Measurements from ENCODE around the gene VAV3. TPM values are rescaled to one million over a fixed set of nuclear protein-coding genes. Genes with fewer than 3 reads are reported as not detected.

Gene VAV3
- polyA plus RNA-seq, 3 donors = 5.4 to 9.2 (median 9.0) TPM

DNA sequence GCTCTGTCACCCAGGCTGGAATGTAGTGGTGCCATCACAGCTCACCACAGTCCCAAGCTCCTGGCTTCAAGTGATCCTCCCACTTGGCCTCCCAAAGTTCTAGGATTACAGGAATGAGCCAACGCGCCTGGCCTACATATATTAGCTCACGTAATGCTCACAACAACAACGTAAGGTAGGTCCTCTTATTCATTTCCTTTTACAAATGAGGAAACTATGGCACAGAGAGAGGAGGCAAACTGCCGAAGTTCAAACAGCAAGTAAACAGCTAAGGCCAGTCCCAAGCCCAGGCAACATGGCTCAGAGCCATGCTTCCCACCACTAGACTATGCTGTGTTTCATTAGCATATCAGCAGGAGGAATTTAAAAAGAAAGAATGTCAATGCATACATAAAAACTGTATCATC, 284.4 kb downstream of the VAV3 start:
- 100% methylated on average over 1 of the region's 5 CpGs for WGBS (ENCODE audit: insufficient coverage)
- TF ChIP-seq, protein P1, sequence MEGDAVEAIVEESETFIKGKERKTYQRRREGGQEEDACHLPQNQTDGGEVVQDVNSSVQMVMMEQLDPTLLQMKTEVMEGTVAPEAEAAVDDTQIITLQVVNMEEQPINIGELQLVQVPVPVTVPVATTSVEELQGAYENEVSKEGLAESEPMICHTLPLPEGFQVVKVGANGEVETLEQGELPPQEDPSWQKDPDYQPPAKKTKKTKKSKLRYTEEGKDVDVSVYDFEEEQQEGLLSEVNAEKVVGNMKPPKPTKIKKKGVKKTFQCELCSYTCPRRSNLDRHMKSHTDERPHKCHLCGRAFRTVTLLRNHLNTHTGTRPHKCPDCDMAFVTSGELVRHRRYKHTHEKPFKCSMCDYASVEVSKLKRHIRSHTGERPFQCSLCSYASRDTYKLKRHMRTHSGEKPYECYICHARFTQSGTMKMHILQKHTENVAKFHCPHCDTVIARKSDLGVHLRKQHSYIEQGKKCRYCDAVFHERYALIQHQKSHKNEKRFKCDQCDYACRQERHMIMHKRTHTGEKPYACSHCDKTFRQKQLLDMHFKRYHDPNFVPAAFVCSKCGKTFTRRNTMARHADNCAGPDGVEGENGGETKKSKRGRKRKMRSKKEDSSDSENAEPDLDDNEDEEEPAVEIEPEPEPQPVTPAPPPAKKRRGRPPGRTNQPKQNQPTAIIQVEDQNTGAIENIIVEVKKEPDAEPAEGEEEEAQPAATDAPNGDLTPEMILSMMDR (IDR thresholded peaks at IDR 0.05) = no peak
- no peak overlapping the region for H3K27ac ChIP-seq (ENCODE audit: low read depth in 1 of 2, low read length in 2 of 2)
- H3K36me3 Mint-ChIP-seq = peaks cover 13 to 17% of the 10 kb centered on the region in 2 donors
- no peaks in the 10 kb centered on the region for H3K79me2 ChIP-seq (ENCODE audit: insufficient read depth, low read length)
- DNase-seq = no peak
- no peaks in the 10 kb centered on the region for H3K27me3 Mint-ChIP-seq (ENCODE audit: low read depth in 3 of 3)
- H3K9ac ChIP-seq (ENCODE audit: insufficient read depth, low read length, poor library complexity, severe bottlenecking) = no peak overlapping the region
- no peaks in the 10 kb centered on the region for H3K27me3 ChIP-seq (ENCODE audit: control insufficient read depth in 2 of 2, insufficient read depth in 2 of 2, low read length in 2 of 2)
- H3K4me1 Mint-ChIP-seq = no peaks in the 10 kb centered on the region
- no peak overlapping the region for H2AFZ ChIP-seq (ENCODE audit: insufficient read depth, low read depth, low read length, poor library complexity, severe bottlenecking)
- no peak overlapping the region for H3K27ac Mint-ChIP-seq
- no peak overlapping the region for H3K4me3 Mint-ChIP-seq
- H3K4me3 ChIP-seq (replicated peaks in 1 of 3; ENCODE audit: low read depth in 2 of 3, low read length in 3 of 3) = no peak overlapping the region
- intact Hi-C loops (cut with micrococcal nuclease) = no loop called here
- no peaks in the 10 kb centered on the region for H4K20me1 ChIP-seq (ENCODE audit: insufficient read depth, low read length)
- no peaks in the 10 kb centered on the region for H3K9me3 ChIP-seq (replicated peaks in 1 of 2; ENCODE audit: control insufficient read depth in 1 of 2, insufficient read depth in 1 of 2, low read length in 2 of 2)
- peaks cover 3 to 18% of the 10 kb centered on the region in 2 donors for H3K36me3 ChIP-seq (replicated peaks in 1 of 2; ENCODE audit: control insufficient read depth in 1 of 2, insufficient read depth in 2 of 2, low read length in 2 of 2)
- no peak overlapping the region for H3K4me2 ChIP-seq (replicated peaks; ENCODE audit: extremely low read depth, low read length, poor library complexity, severe bottlenecking)
- H3K4me1 ChIP-seq (ENCODE audit: control insufficient read depth in 1 of 2, insufficient read depth in 2 of 2, low read length in 2 of 2) = no peaks in the 10 kb centered on the region
- H3K9me3 Mint-ChIP-seq = no peaks in the 10 kb centered on the region

DNA sequence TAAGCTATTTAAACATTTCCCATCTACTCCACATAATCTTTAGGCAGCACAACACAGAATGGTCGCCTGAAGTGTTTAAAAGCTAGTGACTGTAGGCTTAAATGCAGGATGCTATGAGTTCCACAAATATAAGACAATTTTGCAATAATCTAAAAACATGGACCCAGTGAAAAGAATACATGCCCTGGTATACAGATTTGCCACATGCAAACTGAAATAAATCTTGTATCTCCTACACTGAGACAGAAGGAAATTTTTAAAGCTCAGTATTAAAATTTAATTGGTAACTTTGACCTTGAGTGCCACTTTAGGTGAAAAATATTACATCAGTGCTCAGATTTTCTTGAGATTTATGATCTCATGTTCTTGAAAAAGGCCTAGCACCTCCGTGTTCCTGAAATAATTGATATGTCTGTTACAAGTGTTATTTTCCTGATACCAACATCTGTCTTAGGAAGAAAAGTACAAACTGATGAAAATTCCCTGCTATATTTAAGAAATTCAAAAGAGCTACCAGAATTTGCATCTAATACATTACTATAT, 285.5 kb downstream of the VAV3 start:
- no peak for DNase-seq
- TF ChIP-seq, protein P1 (IDR thresholded peaks at IDR 0.05) = no peak
- intact Hi-C loops (cut with micrococcal nuclease) = no loop called here
- Histone ChIP-seq H3K4me1 (ENCODE audit: control insufficient read depth in 1 of 2, insufficient read depth in 2 of 2, low read length in 2 of 2) (no peaks in the 10 kb centered on the region), H3K4me3 (replicated peaks in 1 of 3; ENCODE audit: low read depth in 2 of 3, low read length in 3 of 3) (no peak overlapping the region), H3K79me2 (ENCODE audit: insufficient read depth, low read length) (no peaks in the 10 kb centered on the region), H3K4me2 (replicated peaks; ENCODE audit: extremely low read depth, low read length, poor library complexity, severe bottlenecking) (no peak overlapping the region), H3K36me3 (replicated peaks in 1 of 2; ENCODE audit: control insufficient read depth in 1 of 2, insufficient read depth in 2 of 2, low read length in 2 of 2) (peaks cover 6 to 29% of the 10 kb centered on the region in 2 donors), H3K27me3 (ENCODE audit: control insufficient read depth in 2 of 2, insufficient read depth in 2 of 2, low read length in 2 of 2) (no peaks in the 10 kb centered on the region), H3K9me3 (replicated peaks in 1 of 2; ENCODE audit: control insufficient read depth in 1 of 2, insufficient read depth in 1 of 2, low read length in 2 of 2) (peaks cover 0 to 3% of the 10 kb centered on the region in 2 donors), H4K20me1 (ENCODE audit: insufficient read depth, low read length) (no peaks in the 10 kb centered on the region), H3K27ac (ENCODE audit: low read depth in 1 of 2, low read length in 2 of 2) (no peak overlapping the region), H3K9ac (ENCODE audit: insufficient read depth, low read length, poor library complexity, severe bottlenecking) (no peak overlapping the region), H2AFZ (ENCODE audit: insufficient read depth, low read depth, low read length, poor library complexity, severe bottlenecking) (no peak overlapping the region)
- H3K9me3 Mint-ChIP-seq = peaks cover 0 to 3% (median 2%) of the 10 kb centered on the region in 7 donors
- H3K4me1 Mint-ChIP-seq = no peaks in the 10 kb centered on the region
- no peaks in the 10 kb centered on the region for H3K27me3 Mint-ChIP-seq (ENCODE audit: low read depth in 3 of 3)
- H3K36me3 Mint-ChIP-seq = peaks cover 16 to 23% of the 10 kb centered on the region in 2 donors
- WGBS (ENCODE audit: insufficient coverage) = no CpG with 5 or more reads among the region's 2 CpGs
- no peak overlapping the region for H3K27ac Mint-ChIP-seq
- H3K4me3 Mint-ChIP-seq = no peak overlapping the region

Measured in CD14-positive monocyte (primary cell).